ENCODE measurements around the gene SMU1. TPM values are rescaled to one million over a fixed set of nuclear protein-coding genes. Genes with fewer than 3 reads are reported as not detected.

The SMU1 gene
- total RNA-seq, 4 donors from 2014 or later = 14.3 to 18.5 (median 16.7) TPM

GRCh38 chr9:33065157-33066076 is 11.1 kb downstream of the SMU1 start:
- H3K27ac ChIP-seq = no peak overlapping the region
- H3K27me3 ChIP-seq = no peaks in the 10 kb centered on the region
- H3K4me1 ChIP-seq = no peaks in the 10 kb centered on the region
- H3K9me3 ChIP-seq = no peaks in the 10 kb centered on the region
- 88% methylated on average over 5 of the region's 5 CpGs for WGBS
- H3K4me3 ChIP-seq = no peak overlapping the region
- no peak for DNase-seq (ENCODE audit: low spot score in 2 of 2)
- no peak for TF ChIP-seq CTCF (IDR thresholded peaks at IDR 0.05)
- TF ChIP-seq EP300 (IDR thresholded peaks at IDR 0.05) = no peak
- no peak for TF ChIP-seq POLR2AphosphoS5 (IDR thresholded peaks at IDR 0.05)
- no peak for TF ChIP-seq POLR2A (IDR thresholded peaks at IDR 0.05)
- peaks cover 92% of the 10 kb centered on the region for H3K36me3 ChIP-seq

GRCh38 chr9:33051144-33051543 is 25.3 kb downstream of the SMU1 start:
- no peak for DNase-seq (ENCODE audit: low spot score in 2 of 2)
- TF ChIP-seq POLR2AphosphoS5 (IDR thresholded peaks at IDR 0.05) = no peak
- TF ChIP-seq CTCF (IDR thresholded peaks at IDR 0.05) = no peak
- no peak for TF ChIP-seq POLR2A (IDR thresholded peaks at IDR 0.05)
- TF ChIP-seq EP300 (IDR thresholded peaks at IDR 0.05) = no peak
- peaks cover 86% of the 10 kb centered on the region for H3K36me3 ChIP-seq
- no peak overlapping the region for H3K4me3 ChIP-seq
- no peak overlapping the region for H3K27ac ChIP-seq
- H3K9me3 ChIP-seq = no peaks in the 10 kb centered on the region
- no peaks in the 10 kb centered on the region for H3K27me3 ChIP-seq
- H3K4me1 ChIP-seq = no peaks in the 10 kb centered on the region
- 95% methylated on average over 4 of the region's 4 CpGs for WGBS

- 100% methylated on average over 2 of the region's 2 CpGs for WGBS
- peaks cover under 1% of the 10 kb centered on the region for H3K4me1 ChIP-seq
- DNase-seq (ENCODE audit: low spot score in 2 of 2) = no peak
- TF ChIP-seq CTCF (IDR thresholded peaks at IDR 0.05) (no peak), POLR2AphosphoS5 (IDR thresholded peaks at IDR 0.05) (no peak), EP300 (IDR thresholded peaks at IDR 0.05) (no peak), POLR2A (IDR thresholded peaks at IDR 0.05) (no peak)
- no peaks in the 10 kb centered on the region for H3K9me3 ChIP-seq
- H3K27me3 ChIP-seq = no peaks in the 10 kb centered on the region
- no peak overlapping the region for H3K27ac ChIP-seq
- peaks cover 79% of the 10 kb centered on the region for H3K36me3 ChIP-seq
- H3K4me3 ChIP-seq = no peak overlapping the region
These were observed 26.7 kb downstream of the SMU1 start for GRCh38 chr9:33049680-33050361.

GRCh38 chr9:33048054-33048465 is 28.4 kb downstream of the SMU1 start:
- DNase-seq (ENCODE audit: low spot score in 2 of 2) = no peak
- Histone ChIP-seq H3K36me3 (peaks cover 61% of the 10 kb centered on the region), H3K4me3 (no peak overlapping the region), H3K27ac (no peak overlapping the region), H3K4me1 (peaks cover 14% of the 10 kb centered on the region), H3K27me3 (no peaks in the 10 kb centered on the region), H3K9me3 (no peaks in the 10 kb centered on the region)
- WGBS = 90% methylated on average over 2 of the region's 2 CpGs
- TF ChIP-seq POLR2A (IDR thresholded peaks at IDR 0.05) = no peak
- TF ChIP-seq EP300 (IDR thresholded peaks at IDR 0.05) = no peak
- no peak for TF ChIP-seq CTCF (IDR thresholded peaks at IDR 0.05)

- Histone ChIP-seq H3K27me3 (no peaks in the 10 kb centered on the region), H3K27ac (no peak overlapping the region), H3K4me3 (no peak overlapping the region), H3K36me3 (peaks cover 41% of the 10 kb centered on the region), H3K9me3 (no peaks in the 10 kb centered on the region), H3K4me1 (peaks cover 25% of the 10 kb centered on the region)
- TF ChIP-seq POLR2AphosphoS5 (IDR thresholded peaks at IDR 0.05) (no peak), EP300 (IDR thresholded peaks at IDR 0.05) (no peak), CTCF (IDR thresholded peaks at IDR 0.05) (no peak), POLR2A (IDR thresholded peaks at IDR 0.05) (no peak)
- WGBS = 75% methylated on average over 1 of the region's 1 CpG
- DNase-seq (ENCODE audit: low spot score in 2 of 2) = no peak
These were observed 30.4 kb downstream of the SMU1 start for GRCh38 chr9:33046061-33046460.
